ENCODE measurements around the gene PRKG1.

DNA sequence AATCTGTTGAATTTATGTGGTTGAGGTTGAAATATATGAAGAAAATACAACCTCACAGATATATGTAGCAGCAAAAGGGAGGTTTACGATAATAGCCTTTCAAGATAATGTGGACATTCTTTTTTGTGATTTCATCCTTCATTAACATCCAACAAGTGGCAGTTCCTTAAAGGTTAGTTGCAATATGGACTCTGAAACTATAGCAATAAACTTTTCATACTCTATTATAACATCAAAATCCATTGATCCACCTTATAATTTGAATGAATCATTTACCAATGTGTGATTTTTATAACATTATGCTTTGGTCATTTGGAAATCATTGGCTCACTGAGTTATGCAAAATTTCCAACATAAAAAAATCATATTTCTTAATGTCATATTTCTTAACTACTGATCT is 825.9 kb downstream of the PRKG1 start:
- TF ChIP-seq ZNF423 (CRISPR knock-in tag; IDR thresholded peaks at IDR 0.05) (no peak), ZNF138 (CRISPR knock-in tag; conservative IDR thresholded peaks at IDR 0.05) (no peak), NR1H2 (CRISPR knock-in tag; IDR thresholded peaks at IDR 0.05) (no peak), ATF1 (CRISPR knock-in tag; IDR thresholded peaks at IDR 0.05) (no peak)
- TF ChIP-seq, protein P1, sequence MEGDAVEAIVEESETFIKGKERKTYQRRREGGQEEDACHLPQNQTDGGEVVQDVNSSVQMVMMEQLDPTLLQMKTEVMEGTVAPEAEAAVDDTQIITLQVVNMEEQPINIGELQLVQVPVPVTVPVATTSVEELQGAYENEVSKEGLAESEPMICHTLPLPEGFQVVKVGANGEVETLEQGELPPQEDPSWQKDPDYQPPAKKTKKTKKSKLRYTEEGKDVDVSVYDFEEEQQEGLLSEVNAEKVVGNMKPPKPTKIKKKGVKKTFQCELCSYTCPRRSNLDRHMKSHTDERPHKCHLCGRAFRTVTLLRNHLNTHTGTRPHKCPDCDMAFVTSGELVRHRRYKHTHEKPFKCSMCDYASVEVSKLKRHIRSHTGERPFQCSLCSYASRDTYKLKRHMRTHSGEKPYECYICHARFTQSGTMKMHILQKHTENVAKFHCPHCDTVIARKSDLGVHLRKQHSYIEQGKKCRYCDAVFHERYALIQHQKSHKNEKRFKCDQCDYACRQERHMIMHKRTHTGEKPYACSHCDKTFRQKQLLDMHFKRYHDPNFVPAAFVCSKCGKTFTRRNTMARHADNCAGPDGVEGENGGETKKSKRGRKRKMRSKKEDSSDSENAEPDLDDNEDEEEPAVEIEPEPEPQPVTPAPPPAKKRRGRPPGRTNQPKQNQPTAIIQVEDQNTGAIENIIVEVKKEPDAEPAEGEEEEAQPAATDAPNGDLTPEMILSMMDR (IDR thresholded peaks at IDR 0.05): no peak
- TF ChIP-seq, protein P2, sequence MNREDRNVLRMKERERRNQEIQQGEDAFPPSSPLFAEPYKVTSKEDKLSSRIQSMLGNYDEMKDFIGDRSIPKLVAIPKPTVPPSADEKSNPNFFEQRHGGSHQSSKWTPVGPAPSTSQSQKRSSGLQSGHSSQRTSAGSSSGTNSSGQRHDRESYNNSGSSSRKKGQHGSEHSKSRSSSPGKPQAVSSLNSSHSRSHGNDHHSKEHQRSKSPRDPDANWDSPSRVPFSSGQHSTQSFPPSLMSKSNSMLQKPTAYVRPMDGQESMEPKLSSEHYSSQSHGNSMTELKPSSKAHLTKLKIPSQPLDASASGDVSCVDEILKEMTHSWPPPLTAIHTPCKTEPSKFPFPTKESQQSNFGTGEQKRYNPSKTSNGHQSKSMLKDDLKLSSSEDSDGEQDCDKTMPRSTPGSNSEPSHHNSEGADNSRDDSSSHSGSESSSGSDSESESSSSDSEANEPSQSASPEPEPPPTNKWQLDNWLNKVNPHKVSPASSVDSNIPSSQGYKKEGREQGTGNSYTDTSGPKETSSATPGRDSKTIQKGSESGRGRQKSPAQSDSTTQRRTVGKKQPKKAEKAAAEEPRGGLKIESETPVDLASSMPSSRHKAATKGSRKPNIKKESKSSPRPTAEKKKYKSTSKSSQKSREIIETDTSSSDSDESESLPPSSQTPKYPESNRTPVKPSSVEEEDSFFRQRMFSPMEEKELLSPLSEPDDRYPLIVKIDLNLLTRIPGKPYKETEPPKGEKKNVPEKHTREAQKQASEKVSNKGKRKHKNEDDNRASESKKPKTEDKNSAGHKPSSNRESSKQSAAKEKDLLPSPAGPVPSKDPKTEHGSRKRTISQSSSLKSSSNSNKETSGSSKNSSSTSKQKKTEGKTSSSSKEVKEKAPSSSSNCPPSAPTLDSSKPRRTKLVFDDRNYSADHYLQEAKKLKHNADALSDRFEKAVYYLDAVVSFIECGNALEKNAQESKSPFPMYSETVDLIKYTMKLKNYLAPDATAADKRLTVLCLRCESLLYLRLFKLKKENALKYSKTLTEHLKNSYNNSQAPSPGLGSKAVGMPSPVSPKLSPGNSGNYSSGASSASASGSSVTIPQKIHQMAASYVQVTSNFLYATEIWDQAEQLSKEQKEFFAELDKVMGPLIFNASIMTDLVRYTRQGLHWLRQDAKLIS (CRISPR knock-in tag; IDR thresholded peaks at IDR 0.05; ENCODE audit: borderline replicate concordance): no peak
- TF ChIP-seq, protein P3, sequence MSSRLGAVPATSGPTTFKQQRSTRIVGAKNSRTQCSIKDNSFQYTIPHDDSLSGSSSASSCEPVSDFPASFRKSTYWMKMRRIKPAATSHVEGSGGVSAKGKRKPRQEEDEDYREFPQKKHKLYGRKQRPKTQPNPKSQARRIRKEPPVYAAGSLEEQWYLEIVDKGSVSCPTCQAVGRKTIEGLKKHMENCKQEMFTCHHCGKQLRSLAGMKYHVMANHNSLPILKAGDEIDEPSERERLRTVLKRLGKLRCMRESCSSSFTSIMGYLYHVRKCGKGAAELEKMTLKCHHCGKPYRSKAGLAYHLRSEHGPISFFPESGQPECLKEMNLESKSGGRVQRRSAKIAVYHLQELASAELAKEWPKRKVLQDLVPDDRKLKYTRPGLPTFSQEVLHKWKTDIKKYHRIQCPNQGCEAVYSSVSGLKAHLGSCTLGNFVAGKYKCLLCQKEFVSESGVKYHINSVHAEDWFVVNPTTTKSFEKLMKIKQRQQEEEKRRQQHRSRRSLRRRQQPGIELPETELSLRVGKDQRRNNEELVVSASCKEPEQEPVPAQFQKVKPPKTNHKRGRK (CRISPR knock-in tag; IDR thresholded peaks at IDR 0.05; ENCODE audit: borderline replicate concordance): no peak

Measured in WTC11 (cell line).